HG02943 (cell line): ENCODE results near the gene ZKSCAN4.

ENCODE experiments used
- ATAC-seq: cut with Tn5 transposase; IDR thresholded peaks from one replicate; pipeline ENCODE4 v1.9.1; 2021; ENCODE audit warnings: mild to moderate bottlenecking, low read depth, moderate library complexity; ENCODE audit not compliant: unreplicated experiment

The ZKSCAN4 gene

DNA sequence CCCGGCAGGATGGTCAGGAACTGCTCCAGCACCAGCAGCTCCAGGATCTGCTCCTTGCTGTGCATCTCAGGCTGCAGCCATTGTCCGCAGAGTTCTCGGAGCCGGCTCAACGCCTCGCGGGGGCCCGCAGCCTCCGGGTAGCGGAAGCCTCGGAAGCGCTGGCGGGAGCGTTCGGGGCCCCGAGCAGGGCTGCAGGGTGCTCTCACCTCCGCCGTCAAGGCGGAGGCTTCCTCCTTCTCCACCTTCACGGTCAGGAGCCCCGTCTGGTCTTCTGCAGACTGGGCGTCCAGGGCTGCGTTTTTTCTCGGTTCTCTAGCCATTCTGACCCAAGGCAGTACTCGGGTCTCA lies 434 bp downstream of the ZKSCAN4 start:
- no peak for ATAC-seq

DNA sequence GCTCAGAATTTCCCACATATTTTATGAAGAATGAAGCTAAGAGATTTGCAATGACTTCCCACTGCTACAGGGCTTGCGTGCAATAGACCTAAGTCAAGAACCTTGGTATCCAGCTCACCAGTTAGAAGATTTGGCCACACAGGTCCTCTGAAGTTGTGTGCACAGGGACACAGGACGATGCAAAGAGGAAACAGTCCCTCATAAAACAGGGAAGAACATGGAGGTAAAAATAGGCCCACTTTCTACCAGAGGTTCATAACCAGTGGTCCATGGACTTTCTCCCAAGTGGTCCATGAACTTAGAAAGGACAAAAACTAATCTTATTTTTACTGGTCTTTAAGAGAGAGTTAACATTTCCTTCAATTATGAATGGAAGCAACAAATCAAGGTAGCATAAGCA lies 1.3 kb downstream of the ZKSCAN4 start:
- no peak for ATAC-seq

DNA sequence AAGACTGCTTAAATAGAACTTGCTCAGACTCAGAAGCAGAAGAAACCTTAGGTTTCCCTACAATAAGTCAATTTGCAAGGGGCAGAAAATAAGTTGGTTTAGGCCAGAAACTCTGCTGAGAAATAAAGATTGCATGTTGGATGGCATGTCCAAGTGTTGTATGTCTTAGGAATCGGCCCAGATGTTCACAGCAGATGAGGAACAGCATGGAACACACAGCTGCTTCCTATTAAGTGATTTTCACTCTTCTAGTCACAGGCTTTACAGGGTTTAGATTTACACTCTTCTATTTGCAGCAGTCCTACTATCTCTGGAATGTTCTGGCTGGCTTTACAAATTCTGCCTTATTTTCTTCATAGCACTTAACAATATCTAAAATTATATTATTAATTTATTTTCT lies 3.2 kb downstream of the ZKSCAN4 start:
- no peak for ATAC-seq

DNA sequence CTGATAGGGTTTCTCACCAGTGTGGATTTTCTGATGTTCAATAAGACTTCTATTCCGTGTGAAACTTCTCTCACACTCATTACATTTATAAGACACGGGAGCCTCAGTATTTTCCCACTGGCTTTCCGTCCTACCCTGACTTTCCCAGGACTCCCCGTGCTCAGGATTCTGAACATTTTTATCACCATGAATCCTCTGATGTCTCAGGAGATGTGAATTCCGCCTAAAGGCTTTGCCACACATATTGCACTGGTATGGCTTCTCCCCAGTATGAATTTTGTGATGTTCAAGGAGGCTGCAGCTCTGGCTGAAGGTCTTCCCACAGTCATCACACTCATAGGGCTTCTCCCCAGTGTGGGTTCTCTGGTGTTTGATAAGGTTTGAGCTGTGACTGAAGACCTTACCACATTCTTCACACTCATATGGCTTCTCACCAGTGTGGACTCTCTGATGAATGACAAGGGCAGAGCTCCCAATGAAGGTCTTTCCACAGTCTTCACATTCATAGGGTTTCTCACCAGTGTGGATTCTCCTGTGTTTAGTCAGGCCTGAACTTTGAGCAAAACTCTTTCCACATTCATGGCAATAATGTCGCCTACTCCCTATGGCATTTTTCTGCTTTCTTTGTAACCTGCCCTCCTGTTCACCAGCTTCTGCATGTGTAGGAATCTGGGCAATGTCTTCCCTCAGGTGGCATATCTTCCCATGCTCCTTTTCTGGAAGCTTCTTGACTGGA lies 6.7 kb downstream of the ZKSCAN4 start:
- ATAC-seq, result no peak

DNA sequence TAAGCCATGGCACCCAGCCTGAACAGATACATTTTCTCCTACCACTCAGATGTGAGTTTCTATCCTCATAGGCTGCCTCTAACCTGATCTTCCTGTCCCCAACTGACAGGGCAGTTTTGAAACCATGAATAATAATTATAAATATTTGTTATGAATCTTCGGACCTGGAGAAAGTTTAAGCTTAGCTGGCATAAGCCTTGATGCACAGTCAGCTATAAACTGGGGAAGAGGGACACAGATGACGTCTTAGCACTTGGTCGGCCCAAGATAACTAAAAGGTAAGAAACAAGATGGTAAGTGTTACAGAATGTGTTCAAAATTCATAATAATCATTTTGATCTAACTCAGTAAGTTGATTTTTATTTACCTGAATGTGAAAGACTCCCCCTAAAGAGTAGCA lies 8.1 kb downstream of the ZKSCAN4 start:
- no peak for ATAC-seq

DNA sequence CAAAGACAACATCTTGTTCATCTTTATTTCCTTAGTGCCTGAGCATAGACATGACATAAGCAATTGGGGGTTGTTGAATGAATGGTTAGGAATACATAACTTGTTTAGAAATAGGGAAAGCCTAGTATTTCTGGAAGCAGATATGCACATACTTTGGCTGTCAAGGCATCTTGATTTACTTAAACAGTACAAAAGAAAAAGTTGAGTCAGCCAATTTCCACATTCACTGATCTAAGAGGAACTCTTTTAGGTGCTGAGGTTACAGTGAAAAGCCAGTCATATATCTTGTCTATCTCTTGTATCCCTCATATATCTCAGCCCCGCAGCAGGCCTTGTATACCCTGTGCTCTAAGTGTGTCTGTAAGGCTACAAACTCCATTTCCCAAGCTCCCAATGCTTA lies 11.6 kb downstream of the ZKSCAN4 start:
- no peak for ATAC-seq

DNA sequence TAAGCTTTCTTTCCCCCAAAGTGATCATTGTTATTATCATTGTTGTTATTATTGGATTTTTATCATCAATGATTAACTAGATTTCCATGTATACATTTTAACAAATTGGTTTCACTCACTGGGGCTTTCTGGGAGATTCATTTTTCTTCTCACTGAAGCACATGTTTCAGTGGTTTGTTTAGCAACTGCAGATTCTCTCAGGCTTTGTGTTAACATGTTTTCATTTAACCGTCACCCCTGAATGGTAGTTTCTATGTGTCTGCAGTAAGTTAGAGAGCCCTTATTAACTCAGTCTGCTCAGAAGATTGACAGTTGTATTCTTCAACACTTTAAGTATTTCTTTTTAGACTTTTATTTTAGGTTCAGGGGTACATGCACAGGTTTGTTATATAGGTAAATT lies 12.4 kb downstream of the ZKSCAN4 start:
- no peak for ATAC-seq

DNA sequence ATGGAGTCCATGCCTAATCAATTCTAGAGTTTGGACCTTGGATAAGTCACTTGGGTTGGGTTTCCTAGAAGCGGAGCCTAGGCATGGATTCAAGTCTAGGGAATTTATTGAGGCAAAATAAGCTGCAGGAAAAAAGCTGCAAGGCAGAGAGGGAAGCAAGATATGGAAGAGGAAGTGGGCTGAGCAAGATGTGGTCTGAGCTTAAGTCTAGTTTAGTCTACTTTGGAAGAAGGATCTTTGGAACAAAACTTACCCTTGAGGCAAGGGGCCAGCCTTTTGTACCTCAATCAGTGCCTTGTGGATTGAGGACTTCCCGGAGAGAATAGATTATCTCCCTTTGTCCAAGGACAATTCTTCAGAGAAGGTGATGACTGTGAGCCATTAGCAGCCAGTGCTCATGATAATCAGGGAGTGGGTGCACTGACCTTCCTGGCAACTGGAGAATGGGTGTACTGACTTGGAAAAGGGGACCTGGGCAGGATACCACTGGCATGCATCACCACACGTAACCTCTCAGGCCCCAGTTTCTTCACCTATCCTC lies 16.1 kb downstream of the ZKSCAN4 start:
- no peak for ATAC-seq

DNA sequence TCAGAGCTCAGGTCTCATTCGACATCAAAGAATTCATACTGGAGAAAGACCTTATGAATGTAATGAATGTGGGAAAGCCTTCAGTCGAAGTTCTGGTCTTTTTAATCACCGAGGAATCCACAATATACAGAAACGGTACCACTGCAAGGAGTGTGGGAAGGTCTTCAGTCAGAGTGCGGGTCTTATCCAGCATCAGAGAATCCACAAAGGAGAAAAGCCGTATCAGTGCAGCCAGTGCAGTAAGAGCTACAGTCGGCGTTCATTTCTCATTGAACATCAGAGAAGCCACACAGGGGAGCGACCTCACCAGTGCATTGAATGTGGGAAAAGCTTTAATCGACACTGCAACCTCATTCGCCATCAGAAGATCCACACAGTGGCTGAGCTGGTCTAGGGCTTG lies 19.3 kb downstream of the ZKSCAN4 start:
- ATAC-seq, result no peak

DNA sequence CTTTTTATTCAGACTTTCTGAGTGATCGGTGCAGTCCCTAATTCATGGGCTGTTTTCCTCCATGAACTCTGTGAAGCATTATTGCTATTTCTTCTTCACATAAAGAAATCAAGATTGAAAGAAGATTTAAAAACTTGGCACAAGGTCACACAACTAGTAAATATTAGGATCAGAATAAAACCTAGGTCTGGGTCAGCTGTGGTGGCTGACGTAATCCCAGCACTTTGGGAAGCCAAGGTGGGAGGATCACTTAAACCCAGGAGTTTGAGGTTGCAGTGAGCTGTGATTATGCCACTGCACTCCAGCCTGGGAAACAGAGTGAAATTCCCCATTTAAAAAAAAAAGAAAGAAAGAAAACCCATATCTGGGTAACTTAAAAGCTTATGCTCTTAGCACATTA lies 25.6 kb downstream of the ZKSCAN4 start:
- no peak for ATAC-seq

DNA sequence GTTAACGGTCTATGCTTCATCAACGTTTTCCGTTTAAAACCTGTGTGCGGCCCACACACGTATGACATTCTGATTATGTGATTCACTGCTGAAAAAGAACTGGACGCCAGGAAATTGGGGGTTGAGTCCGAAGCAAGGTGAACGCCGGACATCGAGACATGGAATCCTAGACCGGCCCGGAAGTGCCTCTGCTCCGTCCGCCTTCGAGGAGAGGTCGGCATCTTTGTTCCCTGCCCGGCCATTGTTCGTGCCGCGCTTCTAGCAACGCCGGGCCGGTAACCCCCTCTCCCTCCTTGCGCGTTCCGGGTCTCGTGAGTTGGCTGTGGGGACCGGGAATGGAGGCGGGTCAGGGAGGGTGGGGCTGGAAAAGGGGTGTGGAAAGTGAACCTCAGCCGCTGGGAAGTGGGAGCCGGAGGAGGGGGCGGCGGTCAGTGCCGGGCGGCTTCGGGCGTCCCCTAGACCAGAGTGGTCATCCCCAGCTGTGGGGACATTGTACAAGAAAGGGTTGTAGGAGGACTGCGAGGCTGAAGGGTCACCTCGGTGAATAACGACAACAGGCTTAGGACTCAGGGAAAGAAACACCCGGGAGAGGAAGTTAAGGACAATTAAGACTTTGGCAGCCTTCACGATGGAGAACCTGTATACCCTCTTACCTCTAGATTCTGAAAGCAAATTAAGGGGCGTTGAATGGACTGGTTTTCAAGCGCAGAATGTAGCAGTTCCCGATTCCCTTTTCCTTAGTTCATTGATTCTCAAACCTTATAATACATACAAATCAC lies 26.8 kb downstream of the ZKSCAN4 start, which contains the start of gene ZSCAN9:
TSS of gene ZSCAN9 (plus strand) at position 220 of the 779 bp plus-strand sequence. CDS start 1,810 bp downstream, outside the sequence.
- ATAC-seq, result no peak

DNA sequence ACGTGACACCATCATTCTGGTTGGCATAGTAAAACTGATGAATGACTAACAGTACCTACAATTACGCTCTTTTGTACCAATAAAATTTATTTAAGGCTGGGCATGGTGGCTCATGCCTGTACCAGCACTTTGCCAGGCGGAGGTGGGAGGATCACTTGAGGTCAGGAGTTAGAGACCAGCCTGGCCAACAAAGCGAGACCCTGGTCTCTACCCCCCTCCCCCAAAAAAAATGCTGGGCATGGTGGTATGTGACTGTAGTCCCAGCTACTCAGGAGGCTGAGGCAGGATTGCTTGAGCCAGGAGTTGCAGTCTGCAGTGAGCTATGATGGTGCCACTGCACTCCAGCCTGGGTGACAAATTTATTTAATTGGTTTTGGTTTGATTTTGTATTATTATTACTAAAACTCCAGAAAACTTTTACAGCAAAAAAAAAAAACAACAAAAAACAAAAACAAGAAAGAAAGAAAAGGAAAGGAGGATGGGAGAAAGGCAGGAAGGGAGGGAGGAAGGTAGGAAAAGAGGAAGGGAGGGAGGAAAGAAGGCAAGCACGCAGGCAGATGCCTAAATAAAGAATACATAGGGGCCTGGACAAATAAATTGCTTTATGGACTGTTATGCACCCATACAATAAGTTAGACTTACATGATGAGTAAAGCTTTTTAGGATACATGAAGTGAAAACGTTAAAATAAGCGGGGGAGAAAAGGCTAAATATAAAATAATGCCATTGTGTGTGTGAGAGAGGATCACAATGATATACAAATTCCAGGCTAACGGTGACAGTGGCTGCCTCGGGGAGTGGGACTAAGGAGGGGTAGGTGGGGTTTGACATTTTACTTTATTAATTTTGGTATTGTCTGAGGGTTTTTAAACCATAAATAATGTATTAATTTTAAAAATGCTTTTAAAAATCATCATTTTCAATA lies 27.7 kb downstream of the ZKSCAN4 start:
- no peak for ATAC-seq

DNA sequence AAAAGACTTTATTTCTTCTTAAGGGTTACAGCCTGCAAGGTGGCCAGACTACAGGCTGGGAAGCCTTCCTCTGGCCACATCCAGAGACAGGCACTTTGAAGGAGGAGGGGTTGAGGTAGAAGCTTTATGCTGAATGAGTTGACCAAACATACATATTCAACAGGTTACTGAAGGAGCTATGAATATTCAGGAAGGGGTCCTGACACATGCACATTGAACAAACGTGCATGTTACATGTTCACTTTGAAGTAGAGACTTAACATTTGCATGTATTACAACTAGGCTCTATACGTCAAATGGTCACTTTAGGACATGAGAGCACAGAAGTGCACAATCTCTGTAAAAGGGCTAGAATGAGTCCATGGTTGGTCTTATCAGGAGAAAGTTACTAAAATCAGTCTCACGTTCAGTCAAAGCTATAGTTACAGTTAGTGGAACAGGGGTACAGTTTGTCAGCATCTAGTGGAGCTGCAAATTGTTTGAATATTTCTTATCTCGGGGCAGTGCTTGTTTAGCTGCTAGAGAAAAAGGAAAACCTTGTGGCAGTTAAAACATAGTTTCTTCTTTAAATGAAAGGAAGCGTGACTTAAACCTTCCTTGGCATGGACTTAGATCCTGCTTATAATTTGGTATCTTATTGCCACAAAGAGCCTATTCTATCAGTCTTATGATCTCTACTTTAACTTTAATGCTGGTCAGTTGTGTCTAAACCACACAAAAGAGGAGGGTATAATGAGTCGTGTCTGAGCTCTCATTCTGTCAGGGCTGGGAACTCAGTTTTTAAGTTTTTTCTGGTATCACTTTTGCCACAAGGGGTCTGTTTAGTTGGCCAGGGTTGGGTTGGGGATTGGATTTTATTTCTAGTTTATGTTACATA lies 31.6 kb downstream of the ZKSCAN4 start:
- ATAC-seq, result no peak

DNA sequence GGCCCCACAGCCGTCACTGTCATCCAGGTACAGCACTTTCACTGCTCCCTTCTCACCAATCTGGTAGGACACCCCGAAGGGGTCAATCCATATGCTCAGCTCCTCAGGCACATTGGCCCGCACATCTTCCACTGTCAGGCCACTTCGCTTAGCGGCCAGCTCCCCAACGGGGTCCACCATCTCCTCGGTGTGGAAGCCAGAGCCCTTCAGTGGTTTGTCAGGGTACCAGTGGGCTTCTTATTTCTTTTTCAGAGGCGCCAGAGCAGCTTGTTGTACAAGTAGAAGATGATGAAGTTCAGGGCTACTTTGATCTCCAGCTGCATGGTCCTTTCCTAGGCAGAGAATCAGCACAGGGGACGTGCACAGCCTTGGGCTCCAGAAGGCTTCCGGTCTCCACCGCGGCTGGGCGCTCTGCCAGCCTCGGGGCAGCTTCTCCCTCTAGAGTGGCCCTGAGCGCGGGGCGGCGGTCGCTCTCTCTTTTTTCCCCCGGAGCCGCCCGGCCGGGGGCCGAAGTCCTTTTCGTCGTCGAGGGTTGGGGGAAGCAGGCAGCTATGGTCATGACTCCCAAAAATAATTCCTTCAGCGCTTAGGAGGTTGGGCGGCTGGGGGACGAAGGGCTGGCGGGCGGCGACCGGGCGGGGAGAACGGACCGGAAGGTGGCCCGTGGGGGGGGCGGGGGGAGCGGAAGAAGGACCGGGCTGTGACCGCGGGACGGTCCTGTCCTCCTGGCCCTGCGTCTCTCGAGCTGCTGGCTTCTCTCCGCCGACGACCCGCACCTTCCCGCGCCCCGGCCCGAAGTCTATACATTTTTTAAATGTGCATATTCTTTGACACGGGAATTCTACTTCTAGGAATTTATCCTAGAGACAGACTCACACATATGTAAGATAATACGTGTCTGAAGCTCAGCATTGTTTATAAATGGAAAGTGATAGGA lies 33.5 kb downstream of the ZKSCAN4 start:
- ATAC-seq, result no peak

DNA sequence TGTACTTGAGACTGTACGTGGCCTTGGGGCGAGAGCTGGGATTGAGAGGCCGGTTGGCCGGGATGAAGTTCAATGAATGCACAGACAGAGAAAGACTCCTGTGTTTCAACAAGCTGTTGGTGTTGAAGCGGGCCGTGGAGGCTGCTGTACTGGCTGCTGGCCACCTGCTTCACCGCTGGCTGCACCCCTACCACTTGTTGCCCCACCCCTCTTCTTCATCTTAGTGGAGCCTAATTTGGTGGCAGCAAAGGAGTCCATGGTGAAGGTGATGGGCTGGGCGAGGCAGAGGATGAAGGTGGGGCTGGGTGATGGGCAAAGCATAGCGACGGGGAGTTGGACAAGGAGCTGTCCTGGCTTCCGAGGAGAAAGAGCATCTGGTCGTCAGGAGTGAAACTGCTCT lies 34.2 kb downstream of the ZKSCAN4 start:
- no peak for ATAC-seq

DNA sequence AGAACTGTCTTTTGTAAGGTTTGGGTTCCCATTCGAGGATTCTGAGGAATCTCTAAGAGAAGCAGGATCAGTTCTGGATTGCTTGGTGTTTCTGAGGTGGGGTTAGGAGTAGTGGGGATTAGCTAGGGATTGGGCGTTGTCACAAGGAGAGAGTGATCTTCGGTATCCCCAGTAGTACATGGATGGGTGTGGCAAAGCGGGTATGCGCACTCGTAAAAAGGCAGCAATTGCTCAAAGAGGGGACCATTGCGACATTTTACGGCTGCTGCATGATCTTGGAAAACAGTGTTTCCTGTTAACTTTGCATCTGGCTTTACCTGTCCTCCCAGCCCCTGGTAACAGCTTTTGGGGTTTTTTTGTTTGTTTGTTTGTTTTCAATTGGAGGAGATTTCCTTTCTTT lies 36.6 kb downstream of the ZKSCAN4 start:
- ATAC-seq, result no peak

DNA sequence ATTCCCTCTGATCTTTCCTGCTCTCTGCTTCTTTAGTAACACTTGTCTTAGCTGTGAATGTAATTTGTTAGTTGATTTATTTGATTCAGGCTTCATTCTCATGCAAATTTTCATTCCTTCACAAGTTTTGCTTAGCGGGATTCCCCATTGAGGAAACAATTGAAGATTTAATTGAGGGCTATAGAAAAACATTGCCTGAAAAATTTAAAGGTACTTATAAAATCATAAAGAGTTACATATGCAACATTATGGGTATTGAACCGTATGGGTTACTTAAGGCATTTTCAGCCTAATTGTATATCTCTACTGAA lies 38.9 kb downstream of the ZKSCAN4 start:
- no peak for ATAC-seq

DNA sequence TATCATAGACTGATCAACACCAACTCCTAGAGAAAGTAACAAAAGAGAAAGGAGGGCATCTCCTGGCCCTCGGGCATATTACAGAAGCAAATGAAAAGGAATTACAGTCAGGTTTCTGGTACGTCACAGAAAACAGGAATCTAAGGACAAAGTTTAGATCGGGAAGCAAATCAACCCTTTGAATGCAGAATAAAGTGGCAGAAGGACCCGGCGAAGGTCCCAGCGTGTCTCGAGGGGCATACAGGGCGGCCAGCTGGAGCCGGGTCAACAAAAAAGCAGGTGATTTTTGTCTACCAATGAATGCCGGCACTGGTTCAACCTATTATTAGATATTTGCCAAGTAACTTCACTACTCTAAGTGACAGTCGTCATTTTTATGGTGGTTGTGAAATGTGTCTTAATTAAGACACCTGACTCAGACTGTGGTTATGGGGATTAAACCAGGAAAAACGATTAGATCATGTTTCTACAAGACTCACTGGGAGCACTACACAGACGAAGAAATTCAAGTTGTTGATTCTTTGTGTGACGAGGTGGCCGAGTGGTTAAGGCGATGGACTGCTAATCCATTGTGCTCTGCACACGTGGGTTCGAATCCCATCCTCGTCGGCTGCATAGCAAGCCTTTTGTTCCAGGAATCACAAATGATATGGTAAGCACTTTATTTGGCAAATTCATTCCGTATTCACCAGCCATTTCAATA lies 39.4 kb downstream of the ZKSCAN4 start:
- no peak for ATAC-seq
